ENCODE results near the gene DLGAP4.

Gene DLGAP4

DNA sequence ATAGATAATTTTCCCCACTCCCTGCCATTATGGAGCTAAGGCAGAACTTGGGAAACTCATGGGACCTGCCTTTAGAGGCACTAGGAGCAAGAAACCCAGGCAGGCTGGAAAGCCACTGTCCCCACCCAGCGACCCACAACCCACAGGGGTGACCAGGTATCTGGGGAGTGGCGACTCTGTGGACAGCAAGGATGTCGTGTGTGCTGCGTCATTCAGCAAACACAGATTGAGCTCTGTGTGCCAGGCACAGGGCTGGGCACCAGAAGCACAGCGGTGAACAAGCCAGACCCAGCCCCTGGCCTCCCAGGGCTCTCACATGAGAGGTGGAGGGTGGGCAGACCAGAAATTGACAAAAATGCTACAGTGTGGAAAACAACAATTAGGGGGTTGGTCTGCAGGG is 27.7 kb downstream of the DLGAP4 start:
- DNase-seq (ENCODE audit: low read depth): no peak

DNA sequence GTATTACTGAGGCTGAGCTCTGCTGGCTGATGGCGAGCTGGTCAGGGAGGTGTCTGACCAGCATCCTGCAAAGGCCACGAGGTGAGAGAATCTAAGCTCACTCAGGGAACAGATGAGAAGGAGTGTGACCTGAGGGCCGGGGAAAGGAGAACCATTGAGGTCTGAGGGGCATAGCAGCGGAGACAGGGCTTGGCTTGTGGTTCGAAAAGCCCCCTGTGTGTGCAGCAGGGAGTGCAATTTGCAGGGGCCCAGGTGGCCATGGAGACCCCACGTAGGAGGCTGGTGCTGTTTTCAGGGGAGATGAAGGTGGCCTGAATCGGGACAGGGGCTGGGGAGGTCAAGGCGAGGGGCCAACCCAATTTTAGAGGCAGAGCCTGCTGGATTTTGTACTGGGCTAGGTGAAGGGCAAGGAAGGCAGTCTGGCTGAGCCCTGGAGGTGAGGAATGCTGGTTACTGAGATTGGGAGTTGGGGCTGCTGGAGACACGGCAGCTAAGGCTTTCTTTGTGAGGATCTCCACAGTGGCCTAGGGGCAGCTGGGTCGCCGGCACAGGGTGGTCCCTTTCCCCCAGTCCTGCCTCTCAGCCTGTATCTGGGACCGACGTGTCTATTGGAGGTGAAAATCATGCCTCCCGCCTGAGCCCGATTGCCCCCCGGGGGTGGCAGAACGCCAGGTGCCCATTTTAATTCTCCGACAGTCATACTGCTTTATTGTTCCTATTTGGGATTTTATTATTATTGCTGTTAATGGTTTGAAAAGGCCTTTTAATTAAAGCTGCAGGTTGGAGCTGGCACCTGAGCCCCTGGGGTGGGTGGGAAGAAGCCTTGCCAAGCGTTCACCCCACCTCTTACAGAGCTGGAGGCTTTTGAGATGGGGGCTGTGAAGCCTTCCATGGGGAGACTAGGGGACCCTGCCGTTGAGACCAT is 28.4 kb downstream of the DLGAP4 start:
- no peak for DNase-seq (ENCODE audit: low read depth)

DNA sequence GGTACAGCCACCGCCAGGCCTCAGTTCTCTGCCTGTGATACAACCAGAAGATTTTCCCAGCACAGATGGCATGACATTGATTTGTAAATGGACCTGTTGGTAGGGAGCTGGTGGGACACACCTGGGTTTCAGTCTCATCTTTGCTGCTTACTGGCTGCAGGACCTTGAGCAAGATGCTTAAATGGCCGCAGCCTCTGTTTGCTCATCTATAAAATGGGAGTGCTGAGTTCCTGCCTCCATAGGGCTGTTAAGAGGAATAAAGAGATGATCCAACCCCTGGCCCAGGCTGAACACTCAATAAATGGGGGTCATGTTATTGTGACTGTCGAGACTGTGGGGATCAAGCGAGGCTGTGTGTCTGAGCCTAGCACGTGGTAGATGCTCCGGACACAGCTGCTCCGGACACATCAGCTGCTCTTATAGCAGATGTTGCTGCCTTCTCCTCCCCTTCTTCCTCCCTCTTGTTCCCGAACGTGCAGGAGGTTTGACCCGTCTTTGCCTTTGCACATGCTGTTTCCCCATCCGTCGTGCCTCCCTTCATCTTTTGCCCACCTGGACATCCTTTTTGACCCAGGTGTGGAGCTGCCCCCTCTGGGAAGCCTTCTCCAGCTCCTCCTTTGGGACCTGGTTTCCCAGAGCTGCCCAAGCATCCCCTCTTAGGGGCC is 29.2 kb downstream of the DLGAP4 start:
- no peak for DNase-seq (ENCODE audit: low read depth)

DNA sequence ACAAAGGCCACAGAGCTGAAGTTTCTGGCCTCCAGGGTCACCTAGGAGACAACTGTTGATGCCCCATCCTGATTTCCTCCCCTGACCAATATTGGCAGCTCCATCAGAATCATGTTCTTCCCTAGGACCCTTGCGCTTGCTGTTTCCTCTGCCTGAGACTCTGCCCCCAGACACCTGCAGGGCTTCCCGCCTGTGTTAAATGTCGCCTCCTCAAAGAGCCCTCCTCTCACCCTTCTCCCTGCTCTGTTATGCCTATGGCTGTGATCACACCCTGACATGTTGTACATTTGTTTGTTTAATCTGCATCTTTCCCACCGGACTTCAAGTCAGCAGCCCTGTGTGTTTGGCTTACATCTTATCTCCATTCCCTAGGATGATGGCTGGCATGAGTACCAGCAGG is 30.1 kb downstream of the DLGAP4 start:
- DNase-seq (ENCODE audit: low read depth): no peak

DNA sequence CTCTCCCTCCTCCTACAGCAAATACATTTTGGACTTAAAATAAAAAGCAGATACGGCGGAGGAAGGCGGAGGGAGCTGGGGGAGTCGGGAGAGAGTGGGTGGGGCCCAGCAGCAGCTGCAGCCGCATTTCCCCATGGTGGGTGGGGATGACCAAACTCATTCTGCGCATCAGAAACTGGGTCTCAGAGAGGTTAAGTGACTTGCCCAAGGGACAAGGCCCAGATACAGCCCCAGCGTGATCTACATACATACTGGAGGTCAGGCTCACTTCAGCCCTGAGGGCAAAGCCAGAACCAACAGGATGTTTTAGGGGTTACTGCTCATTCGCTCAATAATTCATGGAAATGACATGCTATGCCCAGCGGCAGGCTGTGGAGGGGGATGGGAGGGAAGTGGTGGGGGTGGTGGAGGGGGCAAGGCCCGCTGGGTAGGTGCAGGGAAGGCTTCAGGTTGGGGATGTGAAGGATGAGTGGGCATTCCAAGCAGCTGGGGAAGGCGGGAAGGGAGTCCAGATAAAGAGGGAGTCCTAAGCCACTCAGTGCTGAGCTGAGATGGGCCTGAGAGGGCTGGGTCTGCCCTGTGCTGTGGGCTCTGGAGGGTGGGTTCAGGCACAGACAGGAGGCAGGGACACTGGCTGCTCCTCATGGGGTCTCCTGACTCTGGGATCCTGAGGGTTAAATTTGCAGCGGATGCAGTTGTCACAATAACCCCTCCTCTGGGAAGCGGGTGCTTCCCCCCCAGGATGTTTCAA is 31.0 kb downstream of the DLGAP4 start:
- DNase-seq (ENCODE audit: low read depth): no peak

DNA sequence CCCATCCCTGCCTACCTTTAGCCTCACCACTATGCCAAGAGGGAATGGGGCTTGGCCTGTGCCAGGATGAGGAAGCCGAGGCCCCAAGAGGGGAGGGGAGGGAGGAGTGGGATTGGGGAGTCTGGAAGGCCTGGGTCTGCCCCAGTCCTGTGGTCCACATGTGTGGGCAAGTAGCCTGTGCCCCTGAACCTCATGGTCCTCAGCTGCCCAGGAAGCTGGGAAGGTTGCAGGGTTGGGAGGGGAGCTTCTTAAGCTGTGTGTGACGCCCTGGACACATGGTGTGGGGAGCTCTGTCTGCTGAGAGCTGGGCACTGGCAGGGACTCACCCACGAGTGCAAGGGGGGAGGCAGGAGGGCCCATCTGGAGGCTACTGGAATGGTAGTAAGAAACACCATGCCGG is 31.7 kb downstream of the DLGAP4 start:
- no peak for DNase-seq (ENCODE audit: low read depth)

DNA sequence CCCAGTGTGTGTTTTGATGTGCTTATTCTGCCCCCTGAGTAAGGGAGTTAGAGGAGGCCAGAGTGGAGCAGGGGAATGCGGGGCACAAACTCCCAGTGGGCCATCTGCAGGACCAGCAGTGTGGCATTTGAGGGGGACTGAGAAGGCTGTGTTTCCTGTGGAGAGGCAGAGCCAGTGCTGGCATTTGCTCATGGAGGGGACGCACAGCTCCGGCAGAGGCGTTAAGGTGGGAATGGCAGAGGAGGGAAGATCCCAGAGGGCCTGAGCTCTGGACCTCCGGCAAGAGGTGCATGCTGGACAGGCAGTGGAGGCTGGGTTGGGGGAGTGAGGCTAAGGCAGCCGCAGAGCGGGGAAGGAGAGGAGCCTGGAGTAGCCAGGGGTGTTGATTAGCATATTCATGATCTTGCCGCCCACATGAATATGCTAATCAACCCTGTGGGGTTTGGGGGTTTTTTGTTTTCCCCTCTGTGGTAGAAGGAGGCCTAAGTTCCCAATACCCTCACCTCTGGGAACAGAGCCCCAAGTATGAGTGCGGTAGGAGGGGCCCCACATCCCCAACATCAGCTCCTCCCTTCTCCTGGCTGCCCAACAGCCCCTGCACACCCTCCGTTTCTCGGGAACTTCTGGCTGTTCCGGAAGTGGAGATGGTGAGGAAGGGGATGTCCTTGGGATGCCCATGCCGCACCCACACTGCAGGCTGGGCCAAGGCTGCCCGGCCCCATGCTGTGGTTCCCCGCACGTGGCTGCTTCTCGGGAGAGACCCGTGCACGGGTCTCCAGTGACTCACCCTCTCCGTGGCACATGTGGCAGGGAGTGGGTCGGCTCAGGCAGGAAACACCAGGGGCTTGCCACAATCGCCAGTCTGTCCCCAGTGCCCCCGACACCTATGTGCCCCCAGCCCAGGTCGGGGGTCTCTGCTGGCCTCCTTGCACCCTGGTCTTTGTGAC is 33.8 kb downstream of the DLGAP4 start:
- no peak for DNase-seq (ENCODE audit: low read depth)

DNA sequence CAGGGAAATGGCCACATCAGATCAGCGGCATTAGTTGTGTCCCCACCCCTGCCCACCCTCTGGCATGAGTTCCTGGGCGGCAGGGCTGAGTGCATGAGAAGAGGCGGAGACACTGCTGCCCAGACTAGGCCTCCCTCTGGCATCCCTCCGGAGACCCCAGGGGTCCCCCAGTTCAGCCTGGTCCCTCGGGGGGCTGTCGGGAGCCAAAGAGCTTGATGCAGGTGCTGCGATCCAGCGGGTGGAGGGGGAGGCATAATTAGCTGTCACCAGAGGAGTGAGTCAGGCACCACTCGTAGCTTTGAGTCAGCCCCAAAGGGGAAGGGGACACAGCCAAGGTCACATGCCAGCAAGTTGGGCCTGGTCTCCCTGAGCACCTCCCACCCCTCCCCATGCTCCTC is 34.5 kb downstream of the DLGAP4 start:
- DNase-seq (ENCODE audit: low read depth): no peak

DNA sequence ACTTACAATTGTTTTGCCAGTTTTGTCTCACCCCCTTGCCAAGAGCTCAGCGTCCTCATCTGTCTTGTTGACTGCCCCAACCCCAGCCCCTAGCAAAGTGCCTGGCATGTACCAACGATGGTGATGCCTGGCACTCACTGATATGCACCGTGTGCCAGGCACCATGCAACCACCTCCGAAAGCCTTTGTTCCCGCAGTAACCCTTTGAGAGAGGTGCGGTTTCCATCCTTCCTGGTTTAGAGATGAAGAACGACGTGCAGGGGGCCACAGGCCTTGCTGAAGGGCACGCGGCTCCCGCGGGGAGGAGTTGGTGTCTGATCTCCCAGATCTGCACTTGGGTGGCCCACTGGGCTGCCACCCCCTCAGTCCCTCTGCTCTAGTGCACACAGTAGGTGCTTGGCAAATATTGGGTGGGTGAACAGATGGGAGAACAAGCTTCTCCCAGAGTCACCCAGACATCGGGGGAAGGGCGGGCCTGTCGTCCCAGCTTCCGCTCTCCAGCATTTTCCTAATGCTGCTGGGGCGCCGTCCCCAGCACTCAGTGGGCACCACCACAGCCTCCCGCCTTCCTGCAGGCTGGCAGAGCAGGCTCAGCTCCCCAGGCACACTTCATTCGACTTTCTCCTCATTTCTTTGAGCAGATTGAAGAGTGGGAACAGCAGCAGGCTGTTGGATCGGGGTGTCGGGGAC is 35.3 kb downstream of the DLGAP4 start:
- DNase-seq (ENCODE audit: low read depth): no peak

DNA sequence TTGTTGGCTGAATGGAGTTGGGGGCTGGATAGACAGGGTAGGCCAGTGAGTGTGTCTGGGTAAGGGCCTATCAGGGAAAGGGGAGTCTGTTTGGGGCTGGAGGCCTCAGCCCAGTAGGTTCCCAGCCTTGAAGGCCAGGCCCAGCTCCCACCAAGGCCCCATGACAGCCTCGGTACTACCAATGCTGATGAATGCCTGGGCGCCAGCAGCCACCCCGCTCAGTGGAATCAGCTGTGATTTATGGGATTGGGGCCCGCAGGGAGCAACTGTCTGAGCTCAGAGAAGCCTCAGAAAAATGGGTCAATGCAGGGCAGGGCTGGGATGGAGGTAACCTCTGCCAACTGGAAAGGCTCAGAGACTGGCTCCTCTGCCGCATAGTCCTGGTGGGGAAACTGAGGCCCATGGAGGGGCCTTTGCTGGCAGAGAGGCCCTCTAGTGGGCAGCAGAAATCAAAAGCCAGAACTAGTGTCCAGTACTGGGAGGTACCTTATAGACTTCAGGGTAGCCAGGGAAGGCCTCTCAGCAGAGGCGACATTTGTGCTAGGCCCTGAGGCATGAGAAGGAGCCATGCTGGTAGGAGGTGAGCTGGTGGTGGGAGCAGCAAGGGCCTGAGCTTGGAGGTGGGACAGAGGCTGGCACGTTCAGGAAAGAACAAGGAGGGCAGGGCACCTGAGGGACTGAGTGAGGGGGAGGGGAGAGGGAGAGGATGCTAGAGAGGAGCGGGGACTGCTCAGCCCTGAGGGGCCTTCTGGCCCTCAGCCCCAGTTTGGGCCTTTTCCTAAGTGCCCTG is 36.4 kb downstream of the DLGAP4 start:
- no peak for DNase-seq (ENCODE audit: low read depth)

DNA sequence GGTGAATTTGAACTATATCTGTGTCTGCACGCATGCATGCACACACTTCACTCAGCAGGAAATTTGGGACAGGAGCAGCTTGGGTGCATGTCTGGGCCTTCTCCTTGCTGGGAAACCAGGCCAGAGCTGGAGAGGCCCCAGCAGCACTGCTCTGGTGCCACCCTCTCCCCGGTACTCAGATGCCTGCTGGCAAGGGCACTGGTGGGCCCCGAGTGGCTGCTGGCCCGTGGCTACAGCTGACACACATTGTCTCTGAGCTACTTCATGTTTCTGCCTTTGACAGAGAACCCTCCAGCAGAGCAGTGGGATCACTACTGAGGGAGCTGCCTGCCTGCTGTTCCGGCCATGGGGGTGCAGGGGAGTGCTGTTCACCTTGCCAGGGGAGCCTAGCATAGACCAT is 37.5 kb downstream of the DLGAP4 start:
- no peak for DNase-seq (ENCODE audit: low read depth)

DNA sequence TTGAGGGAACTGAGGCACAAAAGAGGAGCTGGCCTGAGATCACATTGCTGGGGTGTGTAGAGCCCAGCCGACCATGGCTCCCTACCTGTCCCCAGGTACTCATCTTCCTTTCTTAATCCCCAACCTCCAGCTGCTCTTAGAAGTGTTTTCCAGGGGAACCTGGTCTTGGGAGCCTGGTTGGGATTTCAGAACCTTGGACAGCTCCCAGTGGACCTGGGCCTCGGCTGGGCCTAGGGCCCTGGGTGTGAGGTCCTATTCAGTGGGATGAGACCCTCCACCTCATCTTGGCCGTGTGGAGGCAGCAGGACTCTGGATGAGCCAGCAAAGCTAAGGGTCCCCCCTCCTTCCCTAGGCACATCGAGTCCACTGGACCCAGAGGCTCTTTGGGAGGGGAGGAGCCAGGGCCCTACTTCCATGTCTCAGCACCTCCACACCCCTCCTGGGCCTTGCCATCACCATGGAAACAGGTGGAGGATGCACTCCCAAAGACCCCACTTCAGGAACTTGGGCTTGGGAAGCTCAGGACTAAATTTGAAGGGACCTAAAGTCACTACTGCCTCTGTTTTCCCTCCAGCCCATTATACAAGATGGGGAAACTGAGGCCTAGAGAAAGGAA is 38.5 kb downstream of the DLGAP4 start:
- DNase-seq (ENCODE audit: low read depth): no peak

DNA sequence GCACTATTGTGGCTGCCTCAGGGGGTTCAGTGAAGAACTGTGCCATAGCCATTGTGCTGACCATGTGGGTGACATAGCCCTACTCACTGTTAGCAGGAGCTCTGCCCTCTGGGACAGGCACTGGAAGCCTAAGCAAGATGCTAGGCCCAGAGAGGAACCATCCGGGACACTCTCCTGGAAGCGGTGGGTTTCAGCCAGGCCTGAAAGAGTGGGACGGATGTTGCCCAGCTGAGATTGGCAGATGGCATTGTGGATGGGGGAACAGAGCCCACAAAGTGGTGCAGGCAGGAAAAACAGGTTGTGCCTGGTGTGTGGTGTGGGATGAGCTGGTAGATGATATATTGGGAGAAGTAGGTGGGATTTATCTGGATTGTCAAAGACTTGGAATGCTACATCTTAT is 40.1 kb downstream of the DLGAP4 start:
- DNase-seq (ENCODE audit: low read depth): no peak

DNA sequence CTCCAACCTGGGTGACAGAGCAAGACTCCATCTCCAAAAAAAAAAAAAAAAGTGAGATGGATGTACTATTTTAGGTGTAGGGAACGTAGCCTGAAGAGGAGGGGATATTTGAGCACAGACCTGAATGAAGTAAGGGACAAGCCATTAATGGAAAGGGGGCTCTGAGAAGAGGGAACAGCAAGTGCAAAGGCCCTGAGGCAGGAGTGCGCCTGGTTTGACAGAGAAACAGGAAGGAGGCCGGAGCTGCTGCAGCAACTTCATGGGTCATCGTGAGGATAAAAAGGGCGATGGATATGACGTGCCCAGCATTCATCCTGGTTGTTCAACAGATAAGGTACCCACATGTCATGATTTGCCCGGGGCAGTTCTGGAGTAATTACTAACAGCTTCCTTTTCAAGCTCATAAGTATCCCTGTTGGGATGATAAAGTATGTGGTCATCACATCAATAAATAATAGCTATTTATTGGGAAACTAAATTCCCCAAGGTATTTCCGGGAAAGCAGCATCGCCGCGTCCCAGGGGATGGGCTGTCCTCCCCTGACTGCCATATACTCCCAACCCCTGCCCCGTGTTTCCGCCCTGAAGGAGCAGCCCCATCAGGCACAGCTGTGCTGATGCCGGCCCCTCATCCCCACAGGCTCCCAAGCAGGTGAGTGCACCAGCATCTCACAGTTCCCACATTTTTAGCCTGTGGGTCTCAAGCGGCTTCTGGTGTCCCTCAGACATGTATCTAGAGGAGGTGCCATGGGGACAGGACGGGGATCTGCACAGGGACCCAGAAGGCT is 43.4 kb downstream of the DLGAP4 start:
- DNase-seq (ENCODE audit: low read depth): no peak

DNA sequence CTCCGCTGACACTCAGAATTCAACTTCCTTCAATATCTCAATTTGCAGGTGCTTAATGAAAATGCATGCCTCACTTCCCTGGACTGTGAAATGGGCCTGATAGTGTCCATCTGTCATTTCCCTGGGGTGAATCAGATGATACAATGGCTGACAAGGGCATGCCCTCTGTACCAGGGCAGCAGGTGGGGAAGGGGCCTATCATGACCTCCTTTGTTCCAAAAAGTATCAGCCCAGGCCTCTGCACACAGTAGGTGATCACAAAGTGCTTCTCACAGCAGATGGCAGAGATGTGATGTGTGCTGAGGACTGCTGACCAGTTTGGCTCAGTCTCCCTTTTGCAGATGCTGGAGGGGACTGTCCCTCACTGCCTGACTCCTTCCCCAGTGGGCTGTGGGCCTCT is 44.3 kb downstream of the DLGAP4 start:
- no peak for DNase-seq (ENCODE audit: low read depth)

DNA sequence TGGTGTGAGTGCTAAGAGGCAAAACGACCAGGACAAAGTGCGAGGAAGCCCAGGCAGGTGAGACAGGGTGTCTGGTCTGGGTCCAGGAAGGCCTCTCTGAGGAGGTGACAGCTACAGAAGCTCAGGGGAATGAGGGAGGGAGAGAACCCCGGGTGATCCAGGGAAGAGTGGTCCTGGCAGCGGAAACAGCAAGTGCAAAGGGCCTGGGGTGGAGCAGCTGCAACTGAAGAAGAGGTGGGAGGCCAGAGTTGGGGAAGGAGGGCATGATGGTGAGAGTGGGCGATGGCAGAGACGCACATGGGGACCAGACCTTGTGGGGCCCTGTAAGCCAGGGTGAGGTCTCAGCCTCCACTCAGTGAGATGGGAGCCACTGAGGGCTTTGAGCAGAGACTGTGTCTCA is 45.8 kb downstream of the DLGAP4 start:
- no peak for DNase-seq (ENCODE audit: low read depth)

DNA sequence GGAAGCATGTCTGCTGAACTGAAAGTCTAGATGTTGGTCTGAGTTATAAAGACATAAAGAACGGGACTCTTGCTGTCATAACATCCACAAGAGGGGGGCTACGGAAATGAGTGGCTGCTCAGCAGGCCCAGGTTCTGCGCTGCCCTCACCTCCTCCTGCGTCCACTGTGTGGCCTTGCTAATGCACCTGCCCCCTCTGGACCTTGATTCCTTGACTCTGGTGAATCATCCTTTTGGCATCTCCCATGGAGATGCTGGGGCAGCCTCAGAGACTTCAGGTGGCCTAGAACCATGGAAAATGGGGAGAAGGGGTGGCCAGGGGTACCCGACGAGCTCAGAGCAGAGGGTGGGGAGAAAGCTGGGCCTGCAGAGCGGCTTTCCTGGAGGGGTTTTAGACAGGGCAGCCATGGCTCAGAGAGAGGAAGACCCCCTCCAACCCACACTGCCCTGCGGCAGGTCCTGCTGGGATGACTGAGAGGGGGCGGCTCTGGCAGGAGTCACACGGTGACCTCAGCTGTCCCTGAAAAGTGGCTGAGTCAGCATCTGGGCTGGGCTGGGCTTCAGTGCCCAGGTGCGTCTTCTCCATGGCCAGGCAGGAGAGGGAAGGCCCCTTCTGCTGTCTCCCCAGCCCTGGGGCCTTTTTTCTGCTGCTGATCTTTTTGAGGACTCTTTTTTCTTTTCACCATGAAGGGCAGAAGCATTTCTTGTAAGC is 46.9 kb downstream of the DLGAP4 start:
- no peak for DNase-seq (ENCODE audit: low read depth)

DNA sequence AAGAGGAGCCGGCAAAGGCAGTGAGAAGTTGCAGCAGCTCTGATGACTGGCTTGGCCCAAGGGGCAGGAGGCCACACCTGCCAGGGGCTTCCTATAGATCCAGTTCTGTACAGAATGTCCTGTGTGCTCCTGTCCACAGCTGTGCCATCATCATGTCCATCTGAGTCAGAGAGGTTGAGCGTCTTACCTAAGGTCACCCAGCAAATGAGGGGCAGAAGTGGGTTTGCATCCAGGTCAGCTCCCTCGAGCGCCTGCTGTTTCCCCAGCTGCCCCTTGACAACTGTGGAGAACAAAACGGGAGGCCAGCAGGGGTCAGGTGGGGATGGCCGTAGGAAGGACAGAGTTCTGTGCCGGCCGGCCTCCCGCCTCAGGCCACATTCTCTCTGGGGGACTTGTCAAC is 47.6 kb downstream of the DLGAP4 start:
- no peak for DNase-seq (ENCODE audit: low read depth)

Measured in T follicular helper cell (primary cell).